Neural progenitor cell (in vitro differentiated cells): ENCODE measurements around the gene CCDC106.

Experiments used
- CTCF ChIP-seq: fragments of 200-600 bp; sonication (generic); IDR thresholded peaks from 2 replicates; pipeline ENCODE4 v1.5.1; 2017; ENCODE audit warnings: antibody characterized with exemption, mild to moderate bottlenecking
- EZH2 ChIP-seq: fragments of 200-600 bp; sonication (generic); IDR thresholded peaks from 2 replicates; pipeline ENCODE4 v1.6.1; 2017; ENCODE audit warnings: antibody characterized with exemption, mild to moderate bottlenecking, moderate library complexity
- EZH2phosphoT487 ChIP-seq: fragments of 200-600 bp; sonication (generic); IDR thresholded peaks from 2 replicates; pipeline ENCODE4 v1.6.1; 2017; ENCODE audit warnings: antibody characterized with exemption

GRCh38 chr19:55693336-55693974, 45.4 kb downstream of the CCDC106 start:
- TF ChIP-seq CTCF = no peak
- no peak for TF ChIP-seq EZH2phosphoT487
- TF ChIP-seq EZH2 = no peak
